Measurements from ENCODE around the gene SLC22A25. TPM values are rescaled to one million over a fixed set of nuclear protein-coding genes. Genes with fewer than 3 reads are reported as not detected.

SLC22A25 gene
- polyA plus RNA-seq, 3 donors, result not detected

- Histone ChIP-seq H3K79me2 (ENCODE audit: insufficient read depth, low read length) (no peaks in the 10 kb centered on the region), H3K27me3 (ENCODE audit: control insufficient read depth in 2 of 2, insufficient read depth in 2 of 2, low read length in 2 of 2) (no peaks in the 10 kb centered on the region), H3K4me3 (replicated peaks in 1 of 3; ENCODE audit: low read depth in 2 of 3, low read length in 3 of 3) (no peak overlapping the region), H3K4me2 (replicated peaks; ENCODE audit: extremely low read depth, low read length, poor library complexity, severe bottlenecking) (no peak overlapping the region), H4K20me1 (ENCODE audit: insufficient read depth, low read length) (no peaks in the 10 kb centered on the region), H3K4me1 (ENCODE audit: control insufficient read depth in 1 of 2, insufficient read depth in 2 of 2, low read length in 2 of 2) (no peaks in the 10 kb centered on the region), H3K9ac (ENCODE audit: insufficient read depth, low read length, poor library complexity, severe bottlenecking) (no peak overlapping the region), H3K36me3 (replicated peaks in 1 of 2; ENCODE audit: control insufficient read depth in 1 of 2, insufficient read depth in 2 of 2, low read length in 2 of 2) (no peaks in the 10 kb centered on the region), H2AFZ (ENCODE audit: insufficient read depth, low read depth, low read length, poor library complexity, severe bottlenecking) (no peak overlapping the region), H3K9me3 (replicated peaks in 1 of 2; ENCODE audit: control insufficient read depth in 1 of 2, insufficient read depth in 1 of 2, low read length in 2 of 2) (no peaks in the 10 kb centered on the region), H3K27ac (ENCODE audit: low read depth in 1 of 2, low read length in 2 of 2) (no peak overlapping the region)
- Mint-ChIP-seq H3K36me3 (no peaks in the 10 kb centered on the region), H3K4me1 (no peaks in the 10 kb centered on the region), H3K27me3 (ENCODE audit: low read depth in 3 of 3) (peaks cover 4 to 24% (median 8%) of the 10 kb centered on the region in 3 donors), H3K9me3 (peaks cover 0 to 8% (median 0%) of the 10 kb centered on the region in 7 donors), H3K27ac (no peak overlapping the region), H3K4me3 (no peak overlapping the region)
- no peak for TF ChIP-seq CTCF (IDR thresholded peaks at IDR 0.05)
- WGBS (ENCODE audit: insufficient coverage), result no CpG with 5 or more reads among the region's 3 CpGs
- intact Hi-C loops (cut with micrococcal nuclease), result no loop called here
- no peak for DNase-seq
These were observed 19.1 kb upstream of the SLC22A25 start for GRCh38 chr11:63262547-63262946.

- peaks cover 1 to 9% of the 10 kb centered on the region in 2 donors for H3K27me3 ChIP-seq (ENCODE audit: control insufficient read depth in 2 of 2, insufficient read depth in 2 of 2, low read length in 2 of 2)
- H3K27ac ChIP-seq (ENCODE audit: low read depth in 1 of 2, low read length in 2 of 2), result no peak overlapping the region
- H3K36me3 ChIP-seq (replicated peaks in 1 of 2; ENCODE audit: control insufficient read depth in 1 of 2, insufficient read depth in 2 of 2, low read length in 2 of 2), result no peaks in the 10 kb centered on the region
- Mint-ChIP-seq H3K36me3 (no peaks in the 10 kb centered on the region), H3K27ac (no peak overlapping the region), H3K27me3 (ENCODE audit: low read depth in 3 of 3) (peaks cover 8 to 29% (median 9%) of the 10 kb centered on the region in 3 donors), H3K4me1 (no peaks in the 10 kb centered on the region), H3K4me3 (no peak overlapping the region), H3K9me3 (peaks cover 0 to 6% (median 3%) of the 10 kb centered on the region in 7 donors)
- H4K20me1 ChIP-seq (ENCODE audit: insufficient read depth, low read length), result no peaks in the 10 kb centered on the region
- no peaks in the 10 kb centered on the region for H3K9me3 ChIP-seq (replicated peaks in 1 of 2; ENCODE audit: control insufficient read depth in 1 of 2, insufficient read depth in 1 of 2, low read length in 2 of 2)
- no peak overlapping the region for H3K4me2 ChIP-seq (replicated peaks; ENCODE audit: extremely low read depth, low read length, poor library complexity, severe bottlenecking)
- WGBS (ENCODE audit: insufficient coverage), result no CpG with 5 or more reads among the region's 2 CpGs
- intact Hi-C loops (cut with micrococcal nuclease), result no loop called here
- TF ChIP-seq CTCF (IDR thresholded peaks at IDR 0.05), result no peak
- no peak overlapping the region for H3K9ac ChIP-seq (ENCODE audit: insufficient read depth, low read length, poor library complexity, severe bottlenecking)
- no peaks in the 10 kb centered on the region for H3K4me1 ChIP-seq (ENCODE audit: control insufficient read depth in 1 of 2, insufficient read depth in 2 of 2, low read length in 2 of 2)
- H3K79me2 ChIP-seq (ENCODE audit: insufficient read depth, low read length), result no peaks in the 10 kb centered on the region
- no peak for DNase-seq
- no peak overlapping the region for H2AFZ ChIP-seq (ENCODE audit: insufficient read depth, low read depth, low read length, poor library complexity, severe bottlenecking)
- no peak overlapping the region for H3K4me3 ChIP-seq (replicated peaks in 1 of 3; ENCODE audit: low read depth in 2 of 3, low read length in 3 of 3)
These were observed 7.9 kb upstream of the SLC22A25 start for GRCh38 chr11:63251312-63251711.

Data from CD14-positive monocyte (primary cell).